Spleen (tissue), 11 donors: ENCODE measurements around the gene GNG7. TPM values are rescaled to one million over a fixed set of nuclear protein-coding genes. Genes with fewer than 3 reads are reported as not detected.
"Not testable (repeated sequence)": the region's sequence is repeated elsewhere in the genome, so short reads cannot be mapped to it uniquely, and the experiment has no call there.

ENCODE experiments used
- DNase-seq: peaks from one replicate; pipeline ENCODE4 v3.0.0-alpha.2; 2020
- H3K27ac ChIP-seq, 8 donors: fragments of 200-600 bp; sonication (generic) in 7 of 8; 1 replicate in 4 of 8; 2 replicates in 4 of 8; pipeline versions ENCODE4 v1.5.0 to v1.8.0; 2016 to 2021; ENCODE audit warnings: inconsistent platforms in 4 of 8, mild to moderate bottlenecking in 4 of 8, moderate library complexity in 1 of 8
- H3K27me3 ChIP-seq, 7 donors: fragments of 200-600 bp; sonication (generic) in 6 of 7; replicated peaks in 1 of 7; 1 replicate in 4 of 7; 2 replicates in 3 of 7; pipeline versions ENCODE4 v1.5.0 to v1.8.0; 2016 to 2021; ENCODE audit warnings: inconsistent platforms in 3 of 7, mild to moderate bottlenecking in 1 of 7
- H3K36me3 ChIP-seq, 6 donors: fragments of 200-600 bp; sonication (generic) in 5 of 6; 1 replicate in 4 of 6; 2 replicates in 2 of 6; pipeline versions ENCODE4 v1.5.0 to v1.8.0; 2016 to 2021; ENCODE audit warnings: inconsistent platforms in 2 of 6
- H3K4me1 ChIP-seq, 6 donors: fragments of 200-600 bp; sonication (generic) in 5 of 6; 1 replicate in 3 of 6; 2 replicates in 3 of 6; pipeline versions ENCODE4 v1.5.0 to v1.8.0; 2016 to 2021; ENCODE audit warnings: inconsistent platforms in 3 of 6
- H3K4me3 ChIP-seq, 8 donors: fragments of 200-600 bp; sonication (generic) in 7 of 8; 1 replicate in 4 of 8; 2 replicates in 4 of 8; pipeline versions ENCODE4 v1.5.0 to v1.8.0; 2016 to 2021; ENCODE audit warnings: inconsistent platforms in 4 of 8, mild to moderate bottlenecking in 4 of 8, moderate library complexity in 2 of 8
- H3K9me3 ChIP-seq, 8 donors: fragments of 200-600 bp; sonication (generic) in 7 of 8; 1 replicate in 4 of 8; 2 replicates in 4 of 8; pipeline versions ENCODE4 v1.5.0 to v1.8.0; 2016 to 2021; ENCODE audit warnings: inconsistent platforms in 4 of 8
- CTCF ChIP-seq, 11 experiments: fragments of 200-600 bp in 7 of 11; fragments of 450-650 bp in 4 of 11; sonication (generic) in 4 of 11; IDR thresholded peaks in 8 of 11; conservative IDR thresholded peaks in 3 of 11; 1 replicate in 7 of 11; 2 replicates in 4 of 11; pipeline versions ENCODE4 v1.4.0 to v1.8.0; 2016 to 2021; ENCODE audit warnings: antibody characterized with exemption in 11 of 11, inconsistent platforms in 4 of 11, mild to moderate bottlenecking in 1 of 11
- POLR2A ChIP-seq, 3 donors: fragments of 450-650 bp; IDR thresholded peaks; one replicate each; pipeline ENCODE4 v1.5.1; 2017; ENCODE audit warnings: antibody characterized with exemption in 3 of 3, mild to moderate bottlenecking in 1 of 3
- POLR2AphosphoS5 ChIP-seq, 3 donors: sonication (generic); formaldehyde crosslinking; IDR thresholded peaks; one replicate each; pipeline ENCODE4 v1.5.1; 2017; ENCODE audit warnings: antibody characterized with exemption in 3 of 3
- WGBS, 5 donors: extraction: QIAGEN DNeasy Blood & Tissue Kit in 3 of 5; methylation state at CpG; one replicate each; pipeline versions ENCODE4 v1.1.5 to v1.1.7; 2013 to 2018; 5-methylcytosine and 5-hydroxymethylcytosine counted together
- intact Hi-C: fragments of 100-400 bp; cut with DNase I; formaldehyde crosslinking; loops from one replicate; pipeline ENCODE4 v1.15.0; 2023; ENCODE audit warnings: low total_unique reads
- polyA plus RNA-seq, 3 donors: library from polyadenylated mRNA; stranded (reverse); fragments of 200-250 nt; gene quantifications; one replicate each; pipeline ENCODE4 v1.2.1, GENCODE V29; 2013
- total RNA-seq, 7 donors: library from RNA; depleted of rRNA in 3 of 7; stranded (reverse); fragments of >200 nt in 3 of 7; fragmentation: NEBNext Ultra II Directional in 4 of 7; extraction: Animal tissue kit (Norgen Biotek cat#: 25700) in 4 of 7; gene quantifications; one replicate each; pipeline versions ENCODE4 v1.1.0 to v1.2.1, GENCODE V29; 2016 to 2021
- donor health status: healthy with polysubstance abuse.
- donor health status: DM: no; HTN: no; CAD: no; lungs with moderate emphysema.
- donor health status: DM: no; HTN: no; CAD: no.
- donor health status: Bipolar disorder and iron deficiency.
- donor health status: healthy.
- donor health status: DM: no; HTN: no; CAD: no.
- donor health status: DM: yes; HTN: yes; CAD: no.

GNG7 gene
- total and polyA plus RNA-seq, 10 donors = 17.2 to 34.6 (median 18.9) TPM

- intact Hi-C loops = no loop called here
- H3K4me1 ChIP-seq = peaks cover 15 to 29% (median 23%) of the 10 kb centered on the region in 6 donors
- DNase-seq = no peak
- peaks cover 0 to 18% (median 0%) of the 10 kb centered on the region in 6 donors for H3K36me3 ChIP-seq
- WGBS, 5 donors = 92 to 96% (median 95%) methylated on average over 16 to 19 of the region's 19 CpGs
- peaks cover 0 to 9% (median 4%) of the 10 kb centered on the region in 8 donors for H3K9me3 ChIP-seq
- TF ChIP-seq POLR2A (IDR thresholded peaks at IDR 0.05) = no peak
- no peak for TF ChIP-seq CTCF (IDR thresholded peaks at IDR 0.05 in 8 of 11, conservative IDR thresholded peaks at IDR 0.05 in 3 of 11)
- TF ChIP-seq POLR2AphosphoS5 (IDR thresholded peaks at IDR 0.05) = no peak
- peaks cover 0 to 15% (median 0%) of the 10 kb centered on the region in 7 donors for H3K27me3 ChIP-seq
- H3K27ac ChIP-seq = no peak overlapping the region
- H3K4me3 ChIP-seq = no peak overlapping the region
Measured at GRCh38 chr19:2574971-2575630, 127.4 kb downstream of the GNG7 start.

- intact Hi-C loops = no loop called here
- 85 to 92% (median 90%) methylated on average over 15 of the region's 15 CpGs for WGBS, 5 donors
- no peak overlapping the region for H3K27ac ChIP-seq
- TF ChIP-seq CTCF (IDR thresholded peaks at IDR 0.05 in 8 of 11, conservative IDR thresholded peaks at IDR 0.05 in 3 of 11) (no peak), POLR2AphosphoS5 (IDR thresholded peaks at IDR 0.05) (no peak), POLR2A (IDR thresholded peaks at IDR 0.05) (no peak)
- DNase-seq = no peak
- H3K9me3 ChIP-seq = peaks cover 0 to 15% (median 7%) of the 10 kb centered on the region in 8 donors
- peaks cover 9 to 23% (median 17%) of the 10 kb centered on the region in 6 donors for H3K4me1 ChIP-seq
- H3K27me3 ChIP-seq = peaks cover 0 to 15% (median 0%) of the 10 kb centered on the region in 7 donors
- peaks cover 0 to 18% (median 0%) of the 10 kb centered on the region in 6 donors for H3K36me3 ChIP-seq
- no peak overlapping the region for H3K4me3 ChIP-seq
Measured at GRCh38 chr19:2574478-2574931, 128.0 kb downstream of the GNG7 start.

GRCh38 chr19:2573916-2574315 is 128.6 kb downstream of the GNG7 start:
- no peak for TF ChIP-seq POLR2A (IDR thresholded peaks at IDR 0.05)
- no peak for TF ChIP-seq CTCF (IDR thresholded peaks at IDR 0.05 in 8 of 11, conservative IDR thresholded peaks at IDR 0.05 in 3 of 11)
- no peak for TF ChIP-seq POLR2AphosphoS5 (IDR thresholded peaks at IDR 0.05)
- Histone ChIP-seq H3K36me3 (peaks cover 0 to 18% (median 0%) of the 10 kb centered on the region in 6 donors), H3K4me3 (no peak overlapping the region), H3K27me3 (peaks cover 0 to 9% (median 0%) of the 10 kb centered on the region in 7 donors), H3K9me3 (peaks cover 0 to 15% (median 7%) of the 10 kb centered on the region in 8 donors), H3K27ac (no peak overlapping the region), H3K4me1 (peaks cover 9 to 17% (median 11%) of the 10 kb centered on the region in 6 donors)
- 86 to 93% (median 91%) methylated on average over 16 to 19 of the region's 19 CpGs for WGBS, 5 donors
- peak; percentile 49 for DNase-seq
- intact Hi-C loops = no loop called here

GRCh38 chr19:2572152-2572551 is 130.3 kb downstream of the GNG7 start:
- H3K4me3 ChIP-seq, H3K27me3 ChIP-seq, DNase-seq, intact Hi-C loops, H3K27ac ChIP-seq: not testable (repeated sequence)
- Histone ChIP-seq H3K36me3 (peaks cover 0 to 18% (median 0%) of the 10 kb centered on the region in 6 donors), H3K9me3 (peaks cover 0 to 15% (median 7%) of the 10 kb centered on the region in 8 donors), H3K4me1 (peaks cover 0 to 10% (median 9%) of the 10 kb centered on the region in 6 donors)
- WGBS, 5 donors = 90 to 95% (median 94%) methylated on average over 12 of the region's 12 CpGs
